ENCODE measurements around the gene RANBP2.
A peak's percentile ranks its signal among the peaks of the same experiment; 100 is the strongest.
"Not testable (repeated sequence)": the region's sequence is repeated elsewhere in the genome, so short reads cannot be mapped to it uniquely, and the experiment has no call there.

Gene RANBP2

DNA sequence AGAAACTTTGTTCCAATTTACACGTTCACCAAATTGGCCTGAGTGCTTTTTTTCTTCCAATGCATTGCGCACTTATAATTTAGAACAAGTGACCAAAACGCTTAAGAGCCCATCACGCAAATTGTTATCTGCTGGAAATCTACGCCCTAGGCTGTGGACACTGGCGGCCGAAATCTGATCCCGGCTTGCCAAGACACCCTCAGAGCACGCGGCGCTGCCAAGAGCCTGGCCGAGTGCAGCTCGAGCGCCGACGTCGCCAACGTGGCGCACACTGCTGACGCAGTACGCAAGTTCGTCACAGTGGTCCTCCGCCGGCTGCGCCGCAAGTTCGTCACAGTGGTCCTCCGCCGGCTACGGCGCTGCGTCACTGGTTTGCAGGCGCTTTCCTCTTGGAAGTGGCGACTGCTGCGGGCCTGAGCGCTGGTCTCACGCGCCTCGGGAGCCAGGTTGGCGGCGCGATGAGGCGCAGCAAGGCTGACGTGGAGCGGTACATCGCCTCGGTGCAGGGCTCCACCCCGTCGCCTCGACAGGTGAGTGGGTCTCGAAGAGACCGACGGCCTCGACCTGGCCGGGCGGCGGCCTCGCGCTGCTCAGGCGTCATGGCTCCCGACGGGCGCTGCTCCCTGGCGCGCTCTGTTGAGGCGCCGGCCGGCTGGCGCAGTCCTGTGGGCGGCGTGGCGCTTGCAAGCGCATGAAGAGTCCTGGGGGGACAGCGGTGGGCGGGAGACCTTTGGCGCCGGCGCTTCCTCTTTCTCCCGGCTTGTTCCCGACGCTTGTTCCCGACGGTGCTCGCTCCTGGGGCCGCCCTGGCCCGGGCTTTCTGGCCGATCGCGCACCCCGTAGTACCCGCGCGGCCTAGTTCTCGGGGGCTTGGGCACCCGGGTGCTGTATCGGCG lies at the start of gene RANBP2:
TSS of gene RANBP2 (plus strand) at position 334 of the 896 bp plus-strand sequence. CDS start at position 459, 125 bp downstream.
- DNase-seq (ENCODE audit: low read depth): peak; percentile 98
- peak within 1 kb of the TSS; percentile 86 for H3K4me3 ChIP-seq (ENCODE audit: low read length)
- TF ChIP-seq, protein P1, sequence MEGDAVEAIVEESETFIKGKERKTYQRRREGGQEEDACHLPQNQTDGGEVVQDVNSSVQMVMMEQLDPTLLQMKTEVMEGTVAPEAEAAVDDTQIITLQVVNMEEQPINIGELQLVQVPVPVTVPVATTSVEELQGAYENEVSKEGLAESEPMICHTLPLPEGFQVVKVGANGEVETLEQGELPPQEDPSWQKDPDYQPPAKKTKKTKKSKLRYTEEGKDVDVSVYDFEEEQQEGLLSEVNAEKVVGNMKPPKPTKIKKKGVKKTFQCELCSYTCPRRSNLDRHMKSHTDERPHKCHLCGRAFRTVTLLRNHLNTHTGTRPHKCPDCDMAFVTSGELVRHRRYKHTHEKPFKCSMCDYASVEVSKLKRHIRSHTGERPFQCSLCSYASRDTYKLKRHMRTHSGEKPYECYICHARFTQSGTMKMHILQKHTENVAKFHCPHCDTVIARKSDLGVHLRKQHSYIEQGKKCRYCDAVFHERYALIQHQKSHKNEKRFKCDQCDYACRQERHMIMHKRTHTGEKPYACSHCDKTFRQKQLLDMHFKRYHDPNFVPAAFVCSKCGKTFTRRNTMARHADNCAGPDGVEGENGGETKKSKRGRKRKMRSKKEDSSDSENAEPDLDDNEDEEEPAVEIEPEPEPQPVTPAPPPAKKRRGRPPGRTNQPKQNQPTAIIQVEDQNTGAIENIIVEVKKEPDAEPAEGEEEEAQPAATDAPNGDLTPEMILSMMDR (conservative IDR thresholded peaks at IDR 0.05; ENCODE audit: low read length): no peak

DNA sequence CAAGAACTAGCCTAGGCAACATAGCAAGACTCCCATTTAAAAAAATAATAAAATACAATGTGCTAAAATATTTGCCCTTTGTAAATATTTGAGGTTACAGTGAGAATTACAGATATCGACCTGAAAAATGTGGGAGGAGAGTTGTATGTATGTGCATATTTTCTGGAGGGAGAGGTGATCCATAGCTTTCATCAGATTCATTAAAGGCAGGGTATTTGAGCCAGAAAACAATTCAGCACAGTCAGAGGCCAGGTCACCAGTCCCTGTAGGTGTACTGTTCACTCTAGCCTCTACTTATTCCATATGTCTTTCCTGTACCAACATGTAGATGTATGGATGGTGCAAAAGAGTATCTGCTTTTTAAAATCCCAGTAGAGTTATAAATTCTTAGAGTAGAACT lies 49.0 kb upstream of the RANBP2 start:
- not testable (repeated sequence) for DNase-seq (ENCODE audit: low read depth); H3K4me3 ChIP-seq (ENCODE audit: low read length)

DNA sequence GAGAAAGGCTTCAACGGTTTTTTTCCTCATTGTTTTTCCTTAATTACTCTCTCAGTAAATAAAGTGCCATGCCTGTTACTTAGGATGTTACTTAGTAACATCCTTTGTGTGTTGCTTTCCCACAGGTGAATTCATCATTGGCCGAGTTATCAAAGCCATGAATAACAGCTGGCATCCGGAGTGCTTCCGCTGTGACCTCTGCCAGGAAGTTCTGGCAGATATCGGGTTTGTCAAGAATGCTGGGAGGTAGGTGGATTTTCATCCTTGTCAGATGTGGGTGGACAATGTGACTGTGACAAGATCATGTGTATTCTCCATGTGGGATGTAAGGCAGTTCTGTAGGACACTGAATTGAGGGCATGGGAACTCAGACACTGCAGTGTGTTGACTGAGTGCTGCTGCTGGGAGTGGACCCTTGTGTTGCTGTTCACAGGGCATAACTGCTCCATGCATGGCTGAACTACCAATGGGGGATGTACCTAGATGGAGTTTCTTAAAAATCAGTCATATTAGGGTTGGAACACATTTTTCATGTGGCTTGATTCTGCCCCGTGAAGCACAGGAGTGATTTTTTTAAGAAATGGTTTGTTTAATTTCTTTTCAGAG lies 47.0 kb upstream of the RANBP2 start:
- not testable (repeated sequence) for DNase-seq (ENCODE audit: low read depth); H3K4me3 ChIP-seq (ENCODE audit: low read length)

DNA sequence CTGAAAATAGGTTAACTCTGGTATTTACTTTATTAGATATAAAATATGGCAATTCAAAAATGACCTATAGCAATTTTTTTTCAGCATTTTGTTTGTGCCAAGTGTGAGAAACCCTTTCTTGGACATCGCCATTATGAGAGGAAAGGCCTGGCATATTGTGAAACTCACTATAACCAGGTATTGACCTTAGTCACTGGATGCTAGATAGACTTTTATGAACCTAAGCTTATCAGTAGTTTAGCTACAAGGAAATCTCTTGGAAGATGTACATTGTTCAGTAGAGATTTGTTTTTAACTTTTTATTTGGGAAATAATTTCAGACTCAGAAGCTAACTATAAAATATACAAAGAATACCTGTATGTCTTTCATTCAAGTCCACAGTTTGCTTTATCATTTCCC lies 42.8 kb upstream of the RANBP2 start:
- DNase-seq (ENCODE audit: low read depth); H3K4me3 ChIP-seq (ENCODE audit: low read length): not testable (repeated sequence)

DNA sequence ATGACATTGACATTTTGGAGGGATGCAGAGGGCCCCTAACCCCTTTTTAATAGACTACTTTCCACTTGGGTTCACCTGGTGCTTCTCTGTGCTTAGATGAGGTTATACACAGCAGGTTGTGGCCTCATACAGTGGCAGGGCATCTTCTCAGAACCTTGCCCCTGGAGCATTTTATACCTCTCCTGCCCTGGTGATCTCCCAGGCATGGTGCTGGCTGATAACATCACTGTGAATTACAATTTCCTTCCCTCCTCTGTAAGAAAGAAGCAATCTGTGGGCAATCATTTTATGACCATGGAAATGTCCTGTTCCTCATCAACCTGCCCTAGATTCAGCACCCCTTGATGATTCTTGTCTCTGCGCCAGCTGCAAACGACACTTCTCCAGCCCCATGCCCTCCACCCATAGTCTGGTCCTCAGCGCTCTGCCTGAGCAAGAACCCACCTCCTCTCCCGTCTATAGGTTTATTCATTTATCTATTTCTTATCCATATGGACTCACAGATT lies 42.0 kb upstream of the RANBP2 start:
- not testable (repeated sequence) for H3K4me3 ChIP-seq (ENCODE audit: low read length); DNase-seq (ENCODE audit: low read depth)

DNA sequence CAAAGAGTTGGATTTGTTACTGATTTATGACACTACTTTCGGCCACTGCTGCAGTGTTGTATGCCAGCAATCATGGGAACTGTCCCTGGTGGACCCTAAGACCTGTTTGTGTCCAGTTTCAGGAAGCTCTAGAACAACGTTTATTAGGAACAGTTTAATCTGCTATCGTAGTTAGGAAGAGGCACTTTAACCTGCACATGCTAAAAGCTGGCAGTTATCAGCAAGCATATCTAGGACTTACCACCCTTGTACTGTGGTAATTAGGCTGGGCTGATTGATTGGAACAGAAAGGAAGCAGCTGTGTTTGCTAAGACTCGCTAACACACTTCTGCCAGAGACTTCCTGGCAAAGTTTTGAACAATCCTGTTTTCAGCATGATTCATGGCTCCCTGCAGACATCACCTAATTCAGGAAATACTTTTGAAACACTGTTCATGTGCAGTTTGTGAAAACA lies 41.1 kb upstream of the RANBP2 start:
- peak; percentile 74 for DNase-seq (ENCODE audit: low read depth)
- not testable (repeated sequence) for H3K4me3 ChIP-seq (ENCODE audit: low read length)

DNA sequence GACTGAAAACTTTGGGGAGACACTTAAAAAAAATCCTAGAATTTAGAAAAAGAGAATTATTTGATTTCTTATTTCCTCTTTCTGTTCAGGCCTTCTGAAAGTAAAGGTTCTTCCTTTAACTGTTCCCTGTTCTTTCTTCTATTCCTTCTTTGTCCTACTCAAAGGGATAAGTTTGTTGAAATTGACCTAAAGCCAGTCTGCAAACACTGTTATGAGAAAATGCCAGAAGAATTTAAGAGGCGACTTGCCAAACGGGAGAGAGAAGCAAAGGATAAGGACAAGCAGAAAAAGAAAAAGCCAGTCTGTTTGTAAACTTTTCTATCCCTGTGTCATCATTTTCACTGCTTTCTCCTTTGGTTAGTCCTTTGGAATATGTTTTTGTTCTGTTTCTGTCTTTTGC lies 38.5 kb upstream of the RANBP2 start:
- not testable (repeated sequence) for H3K4me3 ChIP-seq (ENCODE audit: low read length); DNase-seq (ENCODE audit: low read depth)

DNA sequence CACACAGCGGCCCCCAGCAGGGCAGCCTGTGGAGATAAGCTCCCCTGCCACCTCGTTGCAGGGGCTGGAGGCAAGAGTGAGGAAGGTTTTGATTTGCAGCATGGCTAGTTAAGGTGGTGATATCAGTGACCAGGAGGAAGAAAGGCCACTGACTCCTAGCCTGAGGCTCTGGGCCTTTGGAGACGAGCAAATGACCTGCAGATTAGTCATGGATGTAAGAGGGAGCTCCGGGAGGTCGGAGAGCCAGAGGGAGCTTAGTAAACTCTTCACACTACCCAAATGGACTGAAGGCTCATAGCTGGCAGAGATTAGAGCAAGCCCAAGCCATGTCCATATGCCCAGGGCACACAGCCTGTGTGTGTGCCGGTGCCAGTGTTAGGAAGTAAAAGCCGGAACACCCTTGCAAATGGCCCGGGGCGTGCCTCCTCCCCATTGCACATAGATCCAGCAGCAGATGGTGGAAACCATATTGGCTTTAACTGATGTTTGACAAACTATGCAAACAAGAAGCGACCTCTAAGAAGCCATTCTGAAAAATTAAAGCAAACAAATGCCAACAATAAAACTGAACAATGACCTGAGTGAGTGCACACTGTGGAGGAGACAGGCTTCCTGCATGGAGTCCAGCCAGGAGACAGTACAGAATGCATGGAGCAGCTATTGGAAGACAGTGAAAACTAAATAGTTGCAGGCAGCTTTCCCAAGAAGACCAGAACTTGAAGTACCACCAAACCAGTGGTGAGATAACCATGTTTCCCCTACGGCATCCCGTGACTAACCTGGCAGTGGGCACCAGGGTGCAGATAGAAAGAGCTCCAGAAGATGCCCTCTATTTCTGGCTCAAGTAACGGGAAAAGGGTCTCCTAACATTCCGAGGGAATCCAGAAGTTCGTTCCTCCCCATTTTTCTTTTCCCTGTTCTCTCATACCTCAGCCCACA lies 30.2 kb upstream of the RANBP2 start:
- not testable (repeated sequence) for DNase-seq (ENCODE audit: low read depth); H3K4me3 ChIP-seq (ENCODE audit: low read length)

DNA sequence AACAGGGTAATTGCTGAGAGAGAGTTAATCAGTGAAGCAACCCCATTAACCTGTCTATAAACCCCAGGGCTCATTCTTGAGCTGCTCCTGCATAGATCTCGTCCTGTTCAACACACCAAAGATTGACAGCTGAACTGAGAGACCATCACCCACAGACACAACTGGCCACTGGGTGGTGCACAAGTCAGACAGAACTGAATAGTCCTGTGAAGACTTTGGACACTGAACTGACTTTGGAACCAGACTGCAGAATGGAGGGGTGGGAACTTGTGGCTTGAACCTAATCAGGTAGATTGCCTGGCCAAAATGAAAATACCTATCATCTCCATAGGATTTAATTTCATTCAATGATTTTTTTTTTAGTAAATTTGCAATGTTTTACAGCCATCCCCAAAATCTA lies 29.3 kb upstream of the RANBP2 start:
- not testable (repeated sequence) for H3K4me3 ChIP-seq (ENCODE audit: low read length); DNase-seq (ENCODE audit: low read depth)

DNA sequence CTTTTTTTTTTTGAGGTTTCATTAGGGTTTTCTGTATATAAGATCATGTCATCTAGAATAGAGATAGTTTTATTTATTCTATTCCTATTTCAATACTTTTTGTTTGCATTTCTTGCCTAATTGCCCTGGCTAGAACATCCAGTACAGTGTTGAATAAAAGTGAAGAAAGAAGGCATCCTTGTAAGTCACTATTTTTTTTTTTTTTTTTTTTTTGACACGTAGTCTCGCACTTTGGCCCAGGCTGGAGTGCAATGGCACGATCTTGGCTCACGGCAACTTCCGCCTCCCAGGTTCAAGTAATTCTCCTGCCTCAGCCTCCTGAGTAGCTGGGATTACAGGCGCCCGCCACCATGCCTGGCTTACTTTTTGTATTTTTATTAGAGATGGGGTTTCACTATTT lies 27.8 kb upstream of the RANBP2 start:
- H3K4me3 ChIP-seq (ENCODE audit: low read length): no peak overlapping the region
- TF ChIP-seq, protein P1 (conservative IDR thresholded peaks at IDR 0.05; ENCODE audit: low read length): no peak
- no peak for DNase-seq (ENCODE audit: low read depth)

DNA sequence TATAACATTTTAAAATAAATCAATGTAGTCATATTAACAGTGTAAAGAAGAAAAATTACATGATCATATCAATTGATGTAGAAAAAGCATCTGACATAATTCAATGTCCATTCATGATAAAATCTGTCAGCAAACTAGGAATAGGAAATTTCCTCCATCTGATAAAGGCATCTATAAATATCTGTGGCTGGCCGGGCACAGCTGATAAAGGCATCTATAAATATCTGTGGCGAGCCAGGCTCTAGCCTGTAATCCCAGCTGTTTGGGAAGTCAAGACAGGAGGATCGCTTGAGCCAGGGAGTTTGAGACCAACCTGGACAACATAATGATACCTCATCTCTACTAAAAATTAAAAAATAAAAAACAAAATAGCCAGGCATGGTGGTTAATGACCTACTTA lies 18.1 kb upstream of the RANBP2 start:
- no peak overlapping the region for H3K4me3 ChIP-seq (ENCODE audit: low read length)
- DNase-seq (ENCODE audit: low read depth): no peak
- TF ChIP-seq, protein P1 (conservative IDR thresholded peaks at IDR 0.05; ENCODE audit: low read length): no peak

Data from AG10803 (cell line).